Sigmoid colon (tissue), 7 donors: ENCODE results near the gene MPDZ. TPM values are rescaled to one million over a fixed set of nuclear protein-coding genes. Genes with fewer than 3 reads are reported as not detected.

Experiments used
- DNase-seq: peaks from one replicate; pipeline ENCODE4 v3.0.0-alpha.2; 2019
- H3K27ac ChIP-seq, 4 donors: fragments of 200-600 bp; sonication (generic); one replicate each; pipeline ENCODE4 v1.5.1; 2016 to 2019; ENCODE audit warnings: mild to moderate bottlenecking in 1 of 4
- H3K27me3 ChIP-seq, 3 donors: fragments of 200-600 bp; sonication (generic); one replicate each; pipeline ENCODE4 v1.5.1; 2019; ENCODE audit warnings: mild to moderate bottlenecking in 1 of 3
- H3K36me3 ChIP-seq, 4 donors: fragments of 200-600 bp; sonication (generic); one replicate each; pipeline ENCODE4 v1.5.1; 2016 to 2019
- H3K4me1 ChIP-seq, 4 donors: fragments of 200-600 bp; sonication (generic); one replicate each; pipeline ENCODE4 v1.5.1; 2017 to 2019
- H3K4me3 ChIP-seq, 4 donors: fragments of 200-600 bp; sonication (generic); one replicate each; pipeline ENCODE4 v1.5.1; 2017 to 2019; ENCODE audit warnings: mild to moderate bottlenecking in 2 of 4, moderate library complexity in 1 of 4
- H3K9me3 ChIP-seq, 4 donors: fragments of 200-600 bp in 3 of 4; sonication (generic) in 3 of 4; one replicate each; pipeline versions ENCODE4 v1.5.1 to v1.6.1; 2013 to 2019
- CTCF ChIP-seq, 4 experiments: fragments of 450-650 bp in 3 of 4; fragments of 200-600 bp in 1 of 4; IDR thresholded peaks; one replicate each; pipeline ENCODE4 v1.5.1; 2016 to 2019; ENCODE audit warnings: antibody characterized with exemption in 4 of 4, mild to moderate bottlenecking in 3 of 4, moderate library complexity in 2 of 4
- EP300 ChIP-seq, 4 donors: sonication (generic); formaldehyde crosslinking; IDR thresholded peaks; one replicate each; pipeline ENCODE4 v1.6.1; 2017; ENCODE audit warnings: antibody characterized with exemption in 4 of 4
- POLR2A ChIP-seq, 2 donors: fragments of 450-650 bp; IDR thresholded peaks; one replicate each; pipeline ENCODE4 v1.6.1; 2016; ENCODE audit warnings: antibody characterized with exemption in 2 of 2, mild to moderate bottlenecking in 2 of 2, moderate library complexity in 2 of 2
- POLR2AphosphoS5 ChIP-seq, 4 donors: sonication (generic); formaldehyde crosslinking; IDR thresholded peaks; one replicate each; pipeline ENCODE4 v1.6.1; 2017; ENCODE audit warnings: antibody characterized with exemption in 4 of 4
- WGBS, 2 donors: extraction: QIAGEN DNeasy Blood & Tissue Kit; methylation state at CpG; one replicate each; pipeline ENCODE4 v1.1.7; 2013; 5-methylcytosine and 5-hydroxymethylcytosine counted together
- intact Hi-C: fragments of 100-400 bp; cut with DNase I; formaldehyde crosslinking; loops from one replicate; pipeline ENCODE4 v1.15.1; 2023
- polyA plus RNA-seq, 3 donors: library from polyadenylated mRNA; stranded (reverse); fragments of 200-250 nt; gene quantifications; one replicate each; pipeline ENCODE4 v1.2.3, GENCODE V29; 2013
- total RNA-seq, 4 donors: library from RNA; depleted of rRNA; stranded (reverse); fragments of >200 nt; gene quantifications; one replicate each; pipeline ENCODE4 v1.1.0, GENCODE V29; 2016
- donor health status: healthy with polysubstance abuse.
- donor health status: Bipolar disorder and iron deficiency.
- donor health status: healthy.

The MPDZ gene
- total RNA-seq (10 to 100 TPM; 62.8 to 72.2 (median 65.9) TPM), polyA plus RNA-seq (1 to 10 TPM; 3.6 to 5.1 (median 4.0) TPM)

GRCh38 chr9:13279284-13280141 is at the start of gene MPDZ:
Gene MPDZ (minus strand): TSS chr9:13279692. CDS start chr9:13250315, 29,377 bp downstream.
- no peaks in the 10 kb centered on the region for H3K27me3 ChIP-seq
- peak within 1 kb of the TSS; percentile 61 to 75 (median 70) for H3K4me3 ChIP-seq
- intact Hi-C loops, result loop anchor here (5.0 kb wide), 2 partner anchors 43 to 1043 kb away; no protein-coding TSS in a partner anchor
- peak; percentile 85 for DNase-seq
- no peaks in the 10 kb centered on the region for H3K9me3 ChIP-seq
- 5 to 8% methylated on average over 82 of the region's 82 CpGs for WGBS, 2 donors
- H3K27ac ChIP-seq, result peak within 1 kb of the TSS; percentile 90 to 97 (median 95)
- no peaks in the 10 kb centered on the region for H3K36me3 ChIP-seq
- peaks cover 0 to 74% (median 58%) of the 10 kb centered on the region in 4 donors for H3K4me1 ChIP-seq
- peak in 3 of 4 donors; percentile 27 to 71 (median 54) for TF ChIP-seq POLR2AphosphoS5 (IDR thresholded peaks at IDR 0.05)
- TF ChIP-seq POLR2A (IDR thresholded peaks at IDR 0.05), result no peak

GRCh38 chr9:13324988-13325387 is 45.5 kb upstream of the MPDZ start:
- Histone ChIP-seq H3K9me3 (no peaks in the 10 kb centered on the region), H3K27me3 (no peaks in the 10 kb centered on the region), H3K27ac (peak overlapping the region in 1 of 4 donors; percentile 36), H3K4me3 (no peak overlapping the region), H3K36me3 (no peaks in the 10 kb centered on the region), H3K4me1 (peaks cover 0 to 21% (median 10%) of the 10 kb centered on the region in 4 donors)
- WGBS, 2 donors, result 74 to 91% methylated on average over 1 of the region's 1 CpG
- intact Hi-C loops, result loop anchor here (5.0 kb wide), 1 partner anchor 43 kb away; no protein-coding TSS in a partner anchor
- DNase-seq, result no peak
- no peak for TF ChIP-seq EP300 (IDR thresholded peaks at IDR 0.05)
- TF ChIP-seq CTCF (IDR thresholded peaks at IDR 0.05), result no peak
- TF ChIP-seq POLR2A (IDR thresholded peaks at IDR 0.05), result no peak
- TF ChIP-seq POLR2AphosphoS5 (IDR thresholded peaks at IDR 0.05), result no peak

GRCh38 chr9:13322828-13323550 is 43.5 kb upstream of the MPDZ start:
- Histone ChIP-seq H3K4me3 (peak overlapping the region in 2 of 4 donors; percentile 15 to 22), H3K36me3 (no peaks in the 10 kb centered on the region), H3K27ac (peak overlapping the region in 3 of 4 donors; percentile 38 to 63 (median 56)), H3K4me1 (peaks cover 0 to 21% (median 10%) of the 10 kb centered on the region in 4 donors), H3K9me3 (peaks cover 0 to 2% (median 0%) of the 10 kb centered on the region in 4 donors), H3K27me3 (no peaks in the 10 kb centered on the region)
- 83 to 88% methylated on average over 29 of the region's 29 CpGs for WGBS, 2 donors
- intact Hi-C loops, result loop anchor here (5.0 kb wide), 1 partner anchor 41 kb away; no protein-coding TSS in a partner anchor
- TF ChIP-seq POLR2AphosphoS5 (IDR thresholded peaks at IDR 0.05) (peak; percentile 38 to 82 (median 66)), POLR2A (IDR thresholded peaks at IDR 0.05) (no peak), EP300 (IDR thresholded peaks at IDR 0.05) (peak in 1 of 4 donors; percentile 15)
- peak; percentile 90 for DNase-seq

GRCh38 chr9:13318027-13318426 is 38.5 kb upstream of the MPDZ start:
- TF ChIP-seq POLR2A (IDR thresholded peaks at IDR 0.05), result no peak
- 86 to 90% methylated on average over 4 of the region's 4 CpGs for WGBS, 2 donors

GRCh38 chr9:13296972-13297371 is 17.5 kb upstream of the MPDZ start:
- intact Hi-C loops, result no loop called here
- TF ChIP-seq CTCF (IDR thresholded peaks at IDR 0.05) (no peak), POLR2AphosphoS5 (IDR thresholded peaks at IDR 0.05) (no peak), POLR2A (IDR thresholded peaks at IDR 0.05) (no peak), EP300 (IDR thresholded peaks at IDR 0.05) (no peak)
- Histone ChIP-seq H3K27me3 (no peaks in the 10 kb centered on the region), H3K4me1 (no peaks in the 10 kb centered on the region), H3K9me3 (no peaks in the 10 kb centered on the region), H3K36me3 (no peaks in the 10 kb centered on the region), H3K4me3 (no peak overlapping the region), H3K27ac (no peak overlapping the region)
- DNase-seq, result no peak
- WGBS, 2 donors, result 82 to 88% methylated on average over 1 of the region's 1 CpG

More at GRCh38 chr9:13318027-13318426, 38.5 kb upstream of the MPDZ start:
- no peaks in the 10 kb centered on the region for H3K36me3 ChIP-seq
- H3K27me3 ChIP-seq, result no peaks in the 10 kb centered on the region
- H3K4me3 ChIP-seq, result no peak overlapping the region
- intact Hi-C loops, result no loop called here
- no peak overlapping the region for H3K27ac ChIP-seq
- H3K9me3 ChIP-seq, result peaks cover 0 to 5% (median 0%) of the 10 kb centered on the region in 4 donors
- peaks cover 0 to 5% (median 2%) of the 10 kb centered on the region in 4 donors for H3K4me1 ChIP-seq
- DNase-seq, result no peak
